Fibroblast of skin of left quadriceps (primary cell): Measurements from ENCODE around the gene OTOL1.

ENCODE experiments used
- DNase-seq, 2 experiments: peaks; one replicate each; pipeline ENCODE4 v3.0.0-alpha.2; 2013; ENCODE audit warnings: low read depth in 2 of 2

The OTOL1 gene

DNA sequence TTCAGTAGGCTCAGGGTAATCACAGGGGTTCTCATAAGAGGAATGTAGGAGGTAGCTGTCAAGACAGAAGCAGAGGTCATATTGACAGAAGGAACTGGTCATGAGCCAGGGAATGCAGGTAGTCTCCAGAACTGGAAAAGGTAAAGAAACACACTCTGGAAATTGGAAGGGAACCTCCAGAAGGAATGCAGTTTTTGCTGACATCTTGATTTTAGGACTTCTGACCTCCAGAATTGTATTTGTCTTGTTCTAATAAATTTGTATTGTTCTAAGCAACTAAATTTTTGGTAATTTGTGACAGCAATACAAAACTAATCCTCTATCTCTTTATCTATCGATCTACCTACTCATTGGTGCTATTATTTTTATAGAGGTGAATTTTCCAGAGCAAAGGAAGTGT lies 49.2 kb downstream of the OTOL1 start:
- DNase-seq = no peak

- no peak for DNase-seq
These were observed 51.7 kb downstream of the OTOL1 start for GRCh38 chr3:161548301-161548700.

DNA sequence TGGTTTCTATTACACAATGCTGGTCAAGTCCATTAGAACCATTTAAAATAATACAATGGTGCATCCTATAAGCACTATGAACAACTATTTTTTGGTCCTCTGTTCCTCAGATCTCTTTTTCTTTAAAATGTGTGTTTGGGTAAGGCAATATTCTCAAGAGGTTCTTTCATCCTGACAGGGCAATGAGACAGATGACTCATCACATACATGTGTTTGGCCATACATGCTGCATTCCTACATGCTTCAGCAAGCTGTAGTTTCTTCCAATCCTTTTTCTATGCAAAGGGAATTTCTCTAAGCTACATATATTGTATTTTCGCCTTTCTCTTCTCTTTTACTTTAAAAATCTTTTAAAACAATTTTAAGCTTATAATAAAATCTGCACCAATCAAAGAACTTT lies 52.7 kb downstream of the OTOL1 start:
- DNase-seq = no peak

DNA sequence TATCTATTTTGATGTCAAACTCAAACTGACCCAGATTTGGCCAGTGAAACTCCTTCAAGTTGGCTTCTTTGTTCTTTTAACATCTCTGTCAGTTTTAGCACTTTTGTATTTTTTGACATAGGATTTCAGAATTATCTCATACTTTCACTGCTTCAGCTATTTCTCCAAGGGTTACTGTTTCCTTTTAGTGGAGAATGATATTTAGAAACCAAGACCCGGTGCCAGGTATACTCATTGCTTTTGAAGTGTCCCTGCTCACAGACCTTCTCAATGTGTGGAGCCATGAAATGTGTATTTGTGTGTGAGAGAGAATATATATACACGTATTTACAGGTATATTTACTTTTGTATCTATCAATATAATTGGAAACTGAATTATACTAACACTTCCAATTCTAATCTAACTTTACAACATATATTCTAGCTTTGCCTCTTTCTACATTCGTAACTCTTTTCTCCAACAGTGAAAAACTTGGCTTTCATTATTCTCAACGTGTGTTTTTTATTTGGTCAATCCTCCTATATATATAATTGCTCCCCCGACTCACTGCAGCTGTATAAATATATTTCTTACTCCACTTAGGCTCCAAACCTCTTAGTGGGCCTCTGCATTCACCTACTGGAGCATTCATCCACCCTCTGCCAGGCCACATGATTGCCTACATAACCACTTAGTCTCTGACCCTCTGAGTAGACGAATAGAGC lies 54.0 kb downstream of the OTOL1 start:
- no peak for DNase-seq

DNA sequence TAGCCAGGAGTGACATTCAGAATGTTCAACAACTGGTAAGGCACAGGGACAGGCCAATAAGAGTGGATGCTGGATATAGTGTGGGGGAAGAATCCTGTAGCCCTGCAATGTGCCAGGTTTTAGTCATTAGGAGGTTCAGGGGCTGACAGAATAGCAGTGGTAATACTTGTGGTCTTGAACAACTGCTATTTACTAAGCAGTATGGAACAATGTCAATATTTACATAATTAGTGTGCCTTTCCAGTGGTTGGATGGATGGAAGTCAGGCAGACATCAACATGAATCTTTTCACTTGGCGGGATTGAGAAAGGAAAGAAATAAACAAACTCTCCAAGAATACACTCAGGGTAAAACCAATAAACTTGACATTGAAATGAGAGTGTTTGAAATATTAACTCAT lies 55.1 kb downstream of the OTOL1 start:
- no peak for DNase-seq

- no peak for DNase-seq
These were observed 56.5 kb downstream of the OTOL1 start for GRCh38 chr3:161552984-161553560.
